Inferior parietal cortex (tissue), 1 donor: ENCODE data around the gene RANBP1.

Experiments
- DNase-seq: peaks from one replicate; pipeline ENCODE4 v3.0.0-alpha.2; 2016; ENCODE audit errors: extremely low spot score

RANBP1 gene

GRCh38 chr22:20171288-20172140 lies 55.6 kb downstream of the RANBP1 start:
- no peak for DNase-seq

DNA sequence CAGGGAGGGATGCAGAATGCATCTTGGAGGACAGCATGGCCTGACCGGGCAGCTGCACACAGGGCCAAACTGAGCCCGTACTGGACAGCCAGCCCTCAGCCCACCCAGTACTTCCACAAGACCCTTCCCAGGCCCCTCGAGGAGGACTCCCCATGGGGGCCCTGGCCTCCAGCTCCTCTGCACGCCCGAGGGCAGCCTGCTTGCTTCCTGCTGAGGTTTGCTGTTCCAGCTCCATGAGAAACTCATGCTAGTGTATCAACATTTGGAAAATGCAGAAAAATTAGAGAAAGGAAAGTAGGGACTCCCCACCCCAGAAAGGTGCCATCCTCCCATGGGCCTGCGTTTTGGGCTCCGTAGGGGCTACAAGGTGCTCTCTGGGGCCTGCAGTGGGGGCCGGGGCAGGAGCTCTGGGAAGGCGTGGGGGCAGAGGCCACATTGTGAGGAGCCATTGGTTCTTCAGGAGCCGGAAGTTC lies 56.3 kb downstream of the RANBP1 start:
- no peak for DNase-seq

GRCh38 chr22:20173246-20173645 lies 57.3 kb downstream of the RANBP1 start:
- DNase-seq, result no peak

GRCh38 chr22:20173772-20174171 lies 57.9 kb downstream of the RANBP1 start:
- DNase-seq, result no peak

DNA sequence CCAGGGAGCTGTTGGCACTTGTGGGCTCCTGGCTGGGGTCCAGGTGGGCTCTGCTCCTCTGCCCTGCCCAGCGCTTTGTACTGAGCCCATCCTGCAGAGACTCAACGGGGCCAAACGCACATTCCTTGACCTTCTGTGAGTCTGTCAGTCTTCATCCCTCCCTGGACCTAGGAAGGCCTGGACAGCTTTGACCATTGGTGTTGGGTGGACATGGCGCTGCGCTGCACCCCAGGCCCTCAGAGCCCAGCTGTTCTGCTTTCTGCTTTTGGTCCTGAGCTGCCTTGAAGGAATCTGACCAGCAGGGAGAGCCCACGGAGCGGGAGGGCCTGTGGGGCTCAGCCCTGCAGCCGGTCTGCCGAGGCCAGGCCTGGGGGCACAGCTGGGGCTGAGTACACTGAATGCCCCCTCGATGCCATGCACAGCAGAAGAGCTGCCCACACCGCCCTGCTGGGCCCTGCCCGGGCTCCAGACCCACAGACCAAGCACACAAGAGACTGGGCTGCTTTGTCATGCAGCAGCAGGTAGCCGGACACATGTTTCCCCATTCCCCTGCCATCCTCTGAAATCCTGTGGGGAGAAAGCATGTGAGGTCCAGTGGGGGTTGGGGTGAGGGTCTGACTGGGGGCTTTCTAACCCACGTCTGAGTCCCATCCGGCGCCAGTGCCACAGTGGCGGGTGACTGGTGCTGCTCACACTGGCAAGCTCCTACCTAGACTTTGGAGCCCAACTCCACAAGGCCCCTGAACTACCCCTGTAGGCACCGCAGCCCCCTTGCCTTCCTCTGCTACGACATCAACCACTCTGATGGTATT lies 59.1 kb downstream of the RANBP1 start:
- no peak for DNase-seq

DNA sequence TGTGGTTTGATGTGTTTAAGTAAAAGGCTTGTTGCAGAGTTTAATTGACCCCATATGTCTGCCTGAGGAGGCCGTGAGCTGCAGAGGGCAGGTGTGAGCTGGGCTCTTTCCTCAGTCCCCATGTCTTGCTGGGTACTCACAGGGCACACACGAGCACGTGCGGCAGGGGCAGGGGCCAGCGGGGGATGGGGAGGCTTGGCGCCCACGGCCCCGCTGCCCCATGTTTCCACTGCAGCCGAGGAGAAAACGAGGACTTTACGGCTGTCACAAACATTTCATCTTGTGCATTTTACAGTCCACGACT lies 59.6 kb downstream of the RANBP1 start:
- no peak for DNase-seq

DNA sequence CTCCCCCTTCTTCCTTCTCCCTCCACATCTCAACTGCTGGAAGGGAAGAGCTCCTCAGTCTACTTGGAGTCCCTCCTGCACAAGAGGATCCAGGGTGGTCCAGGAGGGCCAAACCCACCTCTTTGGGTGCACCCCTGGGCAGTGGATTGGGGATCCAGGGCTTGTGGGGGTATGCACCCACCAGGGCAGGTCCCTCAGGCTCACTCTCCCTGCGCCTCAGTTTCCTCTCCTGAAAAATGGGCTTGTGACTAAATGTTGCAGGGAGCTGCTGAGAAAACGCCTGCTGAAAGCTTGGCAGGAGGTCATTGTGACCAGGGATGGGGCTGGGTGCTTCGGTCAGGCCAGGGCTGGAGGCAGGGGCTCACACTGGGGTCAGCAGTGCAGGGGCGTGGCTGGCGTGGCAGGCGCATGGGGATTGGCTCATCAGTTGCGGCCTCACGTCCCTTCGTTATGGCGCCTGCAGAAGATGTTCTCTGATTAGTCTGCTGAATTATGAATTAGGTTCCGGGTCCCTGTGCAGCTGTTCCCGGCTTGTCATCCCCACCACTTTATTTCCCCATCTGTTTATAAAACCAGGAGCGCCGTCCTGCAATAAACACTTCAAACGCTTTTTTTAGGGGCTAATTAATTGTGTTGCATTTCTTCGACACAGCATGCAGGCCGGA lies 60.6 kb downstream of the RANBP1 start:
- no peak for DNase-seq
